Measurements from ENCODE around the gene PLXNB1. TPM values are rescaled to one million over a fixed set of nuclear protein-coding genes. Genes with fewer than 3 reads are reported as not detected.

The PLXNB1 gene
- total RNA-seq, 3 donors from 2014 or later, result 6.0 to 7.2 (median 6.8) TPM

GRCh38 chr3:48387634-48388033, 42.3 kb downstream of the PLXNB1 start:
- Mint-ChIP-seq H3K4me1 (ENCODE audit: low read depth) (no peaks in the 10 kb centered on the region), H3K9me3 (no peaks in the 10 kb centered on the region), H3K36me3 (ENCODE audit: insufficient read depth) (no peaks in the 10 kb centered on the region), H3K27me3 (ENCODE audit: low read depth) (peaks cover 12% of the 10 kb centered on the region), H3K4me3 (no peak overlapping the region)
- DNase-seq, result no peak
- no peak for ATAC-seq

- no peaks in the 10 kb centered on the region for H3K36me3 Mint-ChIP-seq (ENCODE audit: insufficient read depth)
- DNase-seq, result no peak
- no peak overlapping the region for H3K4me3 Mint-ChIP-seq
- no peak for ATAC-seq
- no peaks in the 10 kb centered on the region for H3K27me3 Mint-ChIP-seq (ENCODE audit: low read depth)
- H3K4me1 Mint-ChIP-seq (ENCODE audit: low read depth), result no peaks in the 10 kb centered on the region
- no peaks in the 10 kb centered on the region for H3K9me3 Mint-ChIP-seq
Measured at GRCh38 chr3:48372862-48373435, 56.9 kb downstream of the PLXNB1 start.

- H3K4me3 Mint-ChIP-seq, result no peak overlapping the region
- H3K4me1 Mint-ChIP-seq (ENCODE audit: low read depth), result no peaks in the 10 kb centered on the region
- H3K36me3 Mint-ChIP-seq (ENCODE audit: insufficient read depth), result no peaks in the 10 kb centered on the region
- ATAC-seq (no peak), DNase-seq (no peak)
- H3K27me3 Mint-ChIP-seq (ENCODE audit: low read depth), result no peaks in the 10 kb centered on the region
- H3K9me3 Mint-ChIP-seq, result no peaks in the 10 kb centered on the region
Measured at GRCh38 chr3:48372377-48372770, 57.5 kb downstream of the PLXNB1 start.

GRCh38 chr3:48371651-48372376, 58.1 kb downstream of the PLXNB1 start, which contains the start of gene FBXW12:
FBXW12 (plus strand) TSS chr3:48372219; CDS start chr3:48372768, 549 bp downstream.
- H3K4me1 Mint-ChIP-seq (ENCODE audit: low read depth), result no peaks in the 10 kb centered on the region
- H3K27me3 Mint-ChIP-seq (ENCODE audit: low read depth), result no peaks in the 10 kb centered on the region
- ATAC-seq, result no peak

GRCh38 chr3:48370333-48370713, 59.6 kb downstream of the PLXNB1 start:
- H3K4me3 Mint-ChIP-seq, result no peak overlapping the region
- DNase-seq, result no peak
- H3K27me3 Mint-ChIP-seq (ENCODE audit: low read depth), result no peaks in the 10 kb centered on the region
- H3K4me1 Mint-ChIP-seq (ENCODE audit: low read depth), result no peaks in the 10 kb centered on the region
- no peaks in the 10 kb centered on the region for H3K9me3 Mint-ChIP-seq
- no peaks in the 10 kb centered on the region for H3K36me3 Mint-ChIP-seq (ENCODE audit: insufficient read depth)
- ATAC-seq, result no peak

More at GRCh38 chr3:48371651-48372376, 58.1 kb downstream of the PLXNB1 start, which contains the start of gene FBXW12:
- Mint-ChIP-seq H3K4me3 (no peak within 1 kb of the TSS), H3K9me3 (no peaks in the 10 kb centered on the region), H3K36me3 (ENCODE audit: insufficient read depth) (no peaks in the 10 kb centered on the region)
- no peak for DNase-seq

- ATAC-seq (no peak), DNase-seq (no peak)
- no peaks in the 10 kb centered on the region for H3K4me1 Mint-ChIP-seq (ENCODE audit: low read depth)
- no peak overlapping the region for H3K4me3 Mint-ChIP-seq
- no peaks in the 10 kb centered on the region for H3K36me3 Mint-ChIP-seq (ENCODE audit: insufficient read depth)
- no peaks in the 10 kb centered on the region for H3K27me3 Mint-ChIP-seq (ENCODE audit: low read depth)
- H3K9me3 Mint-ChIP-seq, result no peaks in the 10 kb centered on the region
Measured at GRCh38 chr3:48369693-48370332, 60.1 kb downstream of the PLXNB1 start.

- no peak for ATAC-seq
- H3K36me3 Mint-ChIP-seq (ENCODE audit: insufficient read depth), result no peaks in the 10 kb centered on the region
- no peaks in the 10 kb centered on the region for H3K4me1 Mint-ChIP-seq (ENCODE audit: low read depth)
- no peaks in the 10 kb centered on the region for H3K27me3 Mint-ChIP-seq (ENCODE audit: low read depth)
- peaks cover 1% of the 10 kb centered on the region for H3K9me3 Mint-ChIP-seq
- H3K4me3 Mint-ChIP-seq, result no peak overlapping the region
- DNase-seq, result no peak
Measured at GRCh38 chr3:48367201-48367600, 62.7 kb downstream of the PLXNB1 start.

GRCh38 chr3:48364840-48365239, 65.0 kb downstream of the PLXNB1 start:
- no peak for DNase-seq
- Mint-ChIP-seq H3K27me3 (ENCODE audit: low read depth) (no peaks in the 10 kb centered on the region), H3K9me3 (peaks cover 12% of the 10 kb centered on the region)

GRCh38 chr3:48361928-48362327, 68.0 kb downstream of the PLXNB1 start:
- Mint-ChIP-seq H3K4me1 (ENCODE audit: low read depth) (no peaks in the 10 kb centered on the region), H3K4me3 (no peak overlapping the region), H3K9me3 (peaks cover 12% of the 10 kb centered on the region), H3K27me3 (ENCODE audit: low read depth) (peaks cover 14% of the 10 kb centered on the region), H3K36me3 (ENCODE audit: insufficient read depth) (no peaks in the 10 kb centered on the region)
- no peak for ATAC-seq
- no peak for DNase-seq

More at GRCh38 chr3:48364840-48365239, 65.0 kb downstream of the PLXNB1 start:
- no peak overlapping the region for H3K4me3 Mint-ChIP-seq
- no peaks in the 10 kb centered on the region for H3K36me3 Mint-ChIP-seq (ENCODE audit: insufficient read depth)
- no peaks in the 10 kb centered on the region for H3K4me1 Mint-ChIP-seq (ENCODE audit: low read depth)
- ATAC-seq, result no peak

- no peak for DNase-seq
- Mint-ChIP-seq H3K4me3 (no peak overlapping the region), H3K36me3 (ENCODE audit: insufficient read depth) (no peaks in the 10 kb centered on the region), H3K9me3 (peaks cover 6% of the 10 kb centered on the region), H3K4me1 (ENCODE audit: low read depth) (no peaks in the 10 kb centered on the region), H3K27me3 (ENCODE audit: low read depth) (peaks cover 29% of the 10 kb centered on the region)
- ATAC-seq, result no peak
Measured at GRCh38 chr3:48356419-48356818, 73.5 kb downstream of the PLXNB1 start.

GRCh38 chr3:48353987-48354386, 75.9 kb downstream of the PLXNB1 start:
- no peaks in the 10 kb centered on the region for H3K4me1 Mint-ChIP-seq (ENCODE audit: low read depth)
- H3K27me3 Mint-ChIP-seq (ENCODE audit: low read depth), result peaks cover 21% of the 10 kb centered on the region
- no peak overlapping the region for H3K4me3 Mint-ChIP-seq
- no peaks in the 10 kb centered on the region for H3K36me3 Mint-ChIP-seq (ENCODE audit: insufficient read depth)
- ATAC-seq (no peak), DNase-seq (no peak)
- no peaks in the 10 kb centered on the region for H3K9me3 Mint-ChIP-seq

Other genes starting within 250 kb of the PLXNB1 start
- 10 to 100 TPM; 31.5 to 52.5 (median 40.1) TPM for gene CDC25A, start 241.7 kb downstream of the PLXNB1 start, total RNA-seq
- gene CAMP, start 206.6 kb downstream of the PLXNB1 start, total RNA-seq, result not detected
- 10 to 100 TPM; 21.4 to 22.5 (median 21.5) TPM for gene ZNF589, start 189.0 kb downstream of the PLXNB1 start, total RNA-seq
- gene NME6, start 128.7 kb downstream of the PLXNB1 start, total RNA-seq, result 10 to 100 TPM; 35.4 to 44.1 (median 37.9) TPM
- gene SPINK8, start 96.4 kb downstream of the PLXNB1 start, total RNA-seq, result not detected
- not detected for gene FBXW12, start 57.9 kb downstream of the PLXNB1 start, total RNA-seq
- 10 to 100 TPM; 21.7 to 29.4 (median 24.7) TPM for gene CCDC51, start 10.0 kb upstream of the PLXNB1 start, total RNA-seq
- gene TMA7, start 10.2 kb upstream of the PLXNB1 start, total RNA-seq, result 100 to 1,000 TPM; 306 to 337 (median 326) TPM
- 10 to 100 TPM; 17.3 to 17.6 (median 17.5) TPM for gene ATRIP, start 16.7 kb upstream of the PLXNB1 start, total RNA-seq
- gene SHISA5, start 74.1 kb upstream of the PLXNB1 start, total RNA-seq, result 10 to 100 TPM; 59.9 to 88.8 (median 62.7) TPM
- gene PFKFB4, start 126.7 kb upstream of the PLXNB1 start, total RNA-seq, result under 1 TPM; 0.65 to 0.92 (median 0.78) TPM
- gene UCN2, start 133.7 kb upstream of the PLXNB1 start, total RNA-seq, result under 1 TPM in 1 of 3 donors, not detected in 2; 0.13 TPM
- gene COL7A1, start 165.2 kb upstream of the PLXNB1 start, total RNA-seq, result under 1 TPM; 0.38 to 0.53 (median 0.40) TPM
- gene UQCRC1, start 179.6 kb upstream of the PLXNB1 start, total RNA-seq, result 100 to 1,000 TPM; 178 to 200 (median 193) TPM
- gene TMEM89, start 191.7 kb upstream of the PLXNB1 start, total RNA-seq, result not detected
- 10 to 100 TPM; 14.4 to 17.5 (median 17.2) TPM for gene SLC26A6, start 205.4 kb upstream of the PLXNB1 start, total RNA-seq
- gene CELSR3, start 232.8 kb upstream of the PLXNB1 start, total RNA-seq, result 10 to 100 TPM; 11.0 to 15.0 (median 12.3) TPM